Fibroblast of the aortic adventitia (primary cell): ENCODE measurements around the gene RPL21. TPM values are rescaled to one million over a fixed set of nuclear protein-coding genes. Genes with fewer than 3 reads are reported as not detected.

Experiments used
- DNase-seq: peaks from one replicate; pipeline ENCODE4 v3.0.0-alpha.2; 2010; ENCODE audit warnings: low read depth
- H3K4me3 ChIP-seq: 2 replicates; pipeline ENCODE4 v1.5.1; 2011; ENCODE audit warnings: low read depth, mild to moderate bottlenecking, control low read depth, low read length, moderate library complexity
- CTCF ChIP-seq: IDR thresholded peaks from 2 replicates; pipeline ENCODE4 v1.5.1; 2011; ENCODE audit warnings: mild to moderate bottlenecking, low read length, control low read depth, inconsistent platforms; ENCODE audit not compliant: insufficient read depth
- total RNA-seq: library from RNA; depleted of rRNA; stranded (reverse); fragments of >200 nt; gene quantifications from 2 replicates; pipeline ENCODE4 v1.2.3, GENCODE V29; 2012; ENCODE audit warnings: low replicate concordance

Gene RPL21
- total RNA-seq: 1,402 and 2,034 TPM in 2 replicates

- no peak for TF ChIP-seq CTCF
- peak within 1 kb of the TSS; percentile 93 for H3K4me3 ChIP-seq
- peak; percentile 99 for DNase-seq
Observed at GRCh38 chr13:27251166-27252091, at the start of gene RPL21. Gene RPL21, plus strand, starts transcription at chr13:27251558. Its CDS starts 2,219 bp downstream, at chr13:27253777.

GRCh38 chr13:27201661-27202060, 49.7 kb upstream of the RPL21 start:
- no peak overlapping the region for H3K4me3 ChIP-seq
- DNase-seq: no peak
- TF ChIP-seq CTCF: no peak

GRCh38 chr13:27203186-27203585, 48.2 kb upstream of the RPL21 start:
- DNase-seq: no peak
- no peak for TF ChIP-seq CTCF
- no peak overlapping the region for H3K4me3 ChIP-seq

- H3K4me3 ChIP-seq: no peak overlapping the region
- DNase-seq: peak; percentile 42
- peak; percentile 33 for TF ChIP-seq CTCF
Observed at GRCh38 chr13:27203854-27204253, 47.5 kb upstream of the RPL21 start.

- H3K4me3 ChIP-seq: no peak overlapping the region
- TF ChIP-seq CTCF: no peak
- no peak for DNase-seq
Observed at GRCh38 chr13:27208514-27208913, 42.8 kb upstream of the RPL21 start.

GRCh38 chr13:27211271-27211670, 40.1 kb upstream of the RPL21 start:
- H3K4me3 ChIP-seq: no peak overlapping the region
- no peak for TF ChIP-seq CTCF
- no peak for DNase-seq
